HepG2 (cell line): Measurements from ENCODE around the gene ATG13. TPM values are rescaled to one million over a fixed set of nuclear protein-coding genes. Genes with fewer than 3 reads are reported as not detected.

Source experiments
- ATM ChIP-seq: fragments of 450-650 bp; IDR thresholded peaks from 2 replicates; pipeline ENCODE4 v1.7.1; 2017; ENCODE audit warnings: mild to moderate bottlenecking, borderline replicate concordance
- EZH2 ChIP-seq: conservative IDR thresholded peaks from 2 replicates; pipeline ENCODE4 v1.6.1; 2012; ENCODE audit warnings: mild to moderate bottlenecking, low read depth, low read length, moderate library complexity
- GPN1 ChIP-seq: sonication (generic); formaldehyde crosslinking; IDR thresholded peaks from 2 replicates; pipeline ENCODE4 v1.5.1; 2020; ENCODE audit warnings: missing genetic modification reagents, borderline replicate concordance
- HHEX ChIP-seq: IDR thresholded peaks from 2 replicates; pipeline ENCODE4 v1.6.1; 2016; ENCODE audit warnings: control low read depth
- HNRNPH1 ChIP-seq: fragments of 200-400 bp; formaldehyde crosslinking; optimal IDR thresholded peaks from 2 replicates; pipeline ENCODE3; 2017; ENCODE audit warnings: mild to moderate bottlenecking, low read depth, low read length
- ISL2 ChIP-seq: sonication (generic); formaldehyde crosslinking; IDR thresholded peaks from 2 replicates; pipeline ENCODE4 v1.5.0; 2020; ENCODE audit warnings: missing genetic modification reagents
- RFXAP ChIP-seq: sonication (generic); formaldehyde crosslinking; IDR thresholded peaks from 2 replicates; pipeline ENCODE4 v1.4.0; 2020; ENCODE audit warnings: missing genetic modification reagents, borderline replicate concordance
- SMAD1 ChIP-seq: sonication (generic); formaldehyde crosslinking; IDR thresholded peaks from 2 replicates; pipeline ENCODE4 v1.4.0; 2020; ENCODE audit warnings: missing genetic modification reagents, low read depth, mild to moderate bottlenecking, borderline replicate concordance
- STAT6 ChIP-seq: sonication (generic); formaldehyde crosslinking; IDR thresholded peaks from 2 replicates; pipeline ENCODE4 v1.4.0; 2020; ENCODE audit warnings: missing genetic modification reagents, mild to moderate bottlenecking, borderline replicate concordance
- ZBTB20 ChIP-seq: sonication (generic); formaldehyde crosslinking; IDR thresholded peaks from 2 replicates; pipeline ENCODE4 v1.8.1; 2023; ENCODE audit warnings: missing genetic modification reagents, low read depth, mild to moderate bottlenecking, borderline replicate concordance
- ZFP41 ChIP-seq: sonication (generic); formaldehyde crosslinking; IDR thresholded peaks from 2 replicates; pipeline ENCODE4 v1.4.0; 2020; ENCODE audit warnings: mild to moderate bottlenecking, missing genetic modification reagents, borderline replicate concordance
- ZNF207 ChIP-seq: fragments of 450-650 bp; IDR thresholded peaks from 2 replicates; pipeline ENCODE4 v1.6.1; 2016; ENCODE audit warnings: antibody characterized with exemption, borderline replicate concordance
- ZNF232 ChIP-seq: sonication (generic); formaldehyde crosslinking; IDR thresholded peaks from 2 replicates; pipeline ENCODE4 v1.4.0; 2020; ENCODE audit warnings: missing genetic modification reagents, borderline replicate concordance
- ZNF260 ChIP-seq: sonication (generic); formaldehyde crosslinking; IDR thresholded peaks from 2 replicates; pipeline ENCODE4 v1.4.0; 2020; ENCODE audit warnings: missing genetic modification reagents, low read depth, mild to moderate bottlenecking, borderline replicate concordance
- ZNF530 ChIP-seq: sonication (generic); formaldehyde crosslinking; IDR thresholded peaks from 2 replicates; pipeline ENCODE4 v1.5.0; 2020; ENCODE audit warnings: low read depth, mild to moderate bottlenecking, missing genetic modification reagents
- ZNF780A ChIP-seq: sonication (generic); formaldehyde crosslinking; IDR thresholded peaks from 2 replicates; pipeline ENCODE4 v1.8.0; 2022; ENCODE audit warnings: mild to moderate bottlenecking, missing genetic modification reagents, moderate library complexity
- polyA plus RNA-seq, 8 experiments: library from polyadenylated mRNA; depleted of rRNA in 3 of 8; stranded (reverse) in 7 of 8; unstranded in 1 of 8; fragments of >200 nt; fragmentation: Illumina TruSeq in 4 of 8; extraction: Trizol in 4 of 8; gene quantifications; 2 replicates each; pipeline versions ENCODE4 v1.2.1 to v1.2.3, GENCODE V29; 2011 to 2016; ENCODE audit warnings: low read depth in 4 of 8, missing spikeins in 1 of 8, mixed read lengths in 1 of 8; ENCODE audit not compliant: insufficient read depth in 1 of 8
- total RNA-seq, 5 experiments: library from RNA; depleted of rRNA; stranded (reverse); fragments of >200 nt; fragmentation: Illumina TruSeq; extraction: Trizol; gene quantifications; 2 replicates each; pipeline ENCODE4 v1.2.3, GENCODE V29; 2016; ENCODE audit warnings: low read depth in 1 of 5
- TF ChIP-seq, protein P1 (sequence below): sonication (generic); formaldehyde crosslinking; IDR thresholded peaks from 2 replicates; pipeline ENCODE4 v1.8.0; 2022; ENCODE audit warnings: mild to moderate bottlenecking, missing genetic modification reagents; ENCODE audit not compliant: insufficient replicate concordance
- TF ChIP-seq, protein P2 (sequence below): sonication (generic); formaldehyde crosslinking; IDR thresholded peaks from 2 replicates; pipeline ENCODE4 v1.4.0; 2020; ENCODE audit warnings: missing genetic modification reagents, borderline replicate concordance

Gene ATG13
- total and polyA plus RNA-seq, 2 of the 13 experiments (the other 11 are each of a cell fraction or from before 2014, with no cell fraction given): 55.0 to 77.3 TPM

- peak; percentile 73; the same call in 1 of the 2 replicates for TF ChIP-seq ZBTB20 (CRISPR knock-in tag)
- TF ChIP-seq, protein P1, sequence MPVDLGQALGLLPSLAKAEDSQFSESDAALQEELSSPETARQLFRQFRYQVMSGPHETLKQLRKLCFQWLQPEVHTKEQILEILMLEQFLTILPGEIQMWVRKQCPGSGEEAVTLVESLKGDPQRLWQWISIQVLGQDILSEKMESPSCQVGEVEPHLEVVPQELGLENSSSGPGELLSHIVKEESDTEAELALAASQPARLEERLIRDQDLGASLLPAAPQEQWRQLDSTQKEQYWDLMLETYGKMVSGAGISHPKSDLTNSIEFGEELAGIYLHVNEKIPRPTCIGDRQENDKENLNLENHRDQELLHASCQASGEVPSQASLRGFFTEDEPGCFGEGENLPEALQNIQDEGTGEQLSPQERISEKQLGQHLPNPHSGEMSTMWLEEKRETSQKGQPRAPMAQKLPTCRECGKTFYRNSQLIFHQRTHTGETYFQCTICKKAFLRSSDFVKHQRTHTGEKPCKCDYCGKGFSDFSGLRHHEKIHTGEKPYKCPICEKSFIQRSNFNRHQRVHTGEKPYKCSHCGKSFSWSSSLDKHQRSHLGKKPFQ: peak; percentile 95
- TF ChIP-seq STAT6 (CRISPR knock-in tag): no peak
- TF ChIP-seq EZH2: no peak
- peak; percentile 75; the same call in 1 of the 2 replicates for TF ChIP-seq ZFP41 (CRISPR knock-in tag)
- no peak for TF ChIP-seq GPN1 (CRISPR knock-in tag)
- no peak for TF ChIP-seq ZNF780A (CRISPR knock-in tag)
- TF ChIP-seq HNRNPH1: no peak
- TF ChIP-seq ZNF530: no peak
- TF ChIP-seq ZNF232: peak; percentile 97
- TF ChIP-seq, protein P2, sequence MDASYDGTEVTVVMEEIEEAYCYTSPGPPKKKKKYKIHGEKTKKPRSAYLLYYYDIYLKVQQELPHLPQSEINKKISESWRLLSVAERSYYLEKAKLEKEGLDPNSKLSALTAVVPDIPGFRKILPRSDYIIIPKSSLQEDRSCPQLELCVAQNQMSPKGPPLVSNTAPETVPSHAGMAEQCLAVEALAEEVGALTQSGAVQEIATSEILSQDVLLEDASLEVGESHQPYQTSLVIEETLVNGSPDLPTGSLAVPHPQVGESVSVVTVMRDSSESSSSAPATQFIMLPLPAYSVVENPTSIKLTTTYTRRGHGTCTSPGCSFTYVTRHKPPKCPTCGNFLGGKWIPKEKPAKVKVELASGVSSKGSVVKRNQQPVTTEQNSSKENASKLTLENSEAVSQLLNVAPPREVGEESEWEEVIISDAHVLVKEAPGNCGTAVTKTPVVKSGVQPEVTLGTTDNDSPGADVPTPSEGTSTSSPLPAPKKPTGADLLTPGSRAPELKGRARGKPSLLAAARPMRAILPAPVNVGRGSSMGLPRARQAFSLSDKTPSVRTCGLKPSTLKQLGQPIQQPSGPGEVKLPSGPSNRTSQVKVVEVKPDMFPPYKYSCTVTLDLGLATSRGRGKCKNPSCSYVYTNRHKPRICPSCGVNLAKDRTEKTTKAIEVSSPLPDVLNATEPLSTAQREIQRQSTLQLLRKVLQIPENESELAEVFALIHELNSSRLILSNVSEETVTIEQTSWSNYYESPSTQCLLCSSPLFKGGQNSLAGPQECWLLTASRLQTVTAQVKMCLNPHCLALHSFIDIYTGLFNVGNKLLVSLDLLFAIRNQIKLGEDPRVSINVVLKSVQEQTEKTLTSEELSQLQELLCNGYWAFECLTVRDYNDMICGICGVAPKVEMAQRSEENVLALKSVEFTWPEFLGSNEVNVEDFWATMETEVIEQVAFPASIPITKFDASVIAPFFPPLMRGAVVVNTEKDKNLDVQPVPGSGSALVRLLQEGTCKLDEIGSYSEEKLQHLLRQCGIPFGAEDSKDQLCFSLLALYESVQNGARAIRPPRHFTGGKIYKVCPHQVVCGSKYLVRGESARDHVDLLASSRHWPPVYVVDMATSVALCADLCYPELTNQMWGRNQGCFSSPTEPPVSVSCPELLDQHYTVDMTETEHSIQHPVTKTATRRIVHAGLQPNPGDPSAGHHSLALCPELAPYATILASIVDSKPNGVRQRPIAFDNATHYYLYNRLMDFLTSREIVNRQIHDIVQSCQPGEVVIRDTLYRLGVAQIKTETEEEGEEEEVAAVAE (CRISPR knock-in tag): 0 out of 2 replicates have a peak, but pooled peaks have one; percentile 45
- TF ChIP-seq SMAD1 (CRISPR knock-in tag): no peak
- no peak for TF ChIP-seq ZNF260 (CRISPR knock-in tag)
- peak; percentile 53; the same call in 1 of the 2 replicates for TF ChIP-seq ISL2 (CRISPR knock-in tag)
- TF ChIP-seq ZNF207: no peak
- TF ChIP-seq HHEX: 0 out of 2 replicates have a peak, but pooled peaks have one; percentile 8
- no peak for TF ChIP-seq ATM
- TF ChIP-seq RFXAP (CRISPR knock-in tag): no peak
These were observed 78.2 kb downstream of the ATG13 start (continued) for GRCh38 chr11:46695345-46696211.
